ENCODE measurements around the gene TM4SF1.
"Not testable (repeated sequence)": the region's sequence is repeated elsewhere in the genome, so short reads cannot be mapped to it uniquely, and the experiment has no call there.

The TM4SF1 gene

GRCh38 chr3:149337486-149337885, 40.0 kb downstream of the TM4SF1 start:
- DNase-seq: not testable (repeated sequence)

GRCh38 chr3:149336925-149337324, 40.5 kb downstream of the TM4SF1 start:
- no peak for DNase-seq

GRCh38 chr3:149333176-149333859, 44.1 kb downstream of the TM4SF1 start, which contains the start of gene TM4SF18:
Gene TM4SF18, minus strand, starts transcription at chr3:149333636. Its CDS starts 254 bp downstream, at chr3:149333382.
- DNase-seq: no peak

- DNase-seq: no peak
Measured at GRCh38 chr3:149332771-149333170, 44.7 kb downstream of the TM4SF1 start.

- DNase-seq: no peak
Measured at GRCh38 chr3:149332227-149332765, 45.2 kb downstream of the TM4SF1 start.

- DNase-seq: no peak
Measured at GRCh38 chr3:149331396-149331795, 46.1 kb downstream of the TM4SF1 start.

GRCh38 chr3:149330609-149331331, 46.7 kb downstream of the TM4SF1 start:
- no peak for DNase-seq

- DNase-seq: no peak
Measured at GRCh38 chr3:149327156-149327555, 50.3 kb downstream of the TM4SF1 start.

- DNase-seq: no peak
Measured at GRCh38 chr3:149325581-149325980, 51.9 kb downstream of the TM4SF1 start.

GRCh38 chr3:149324332-149324731, 53.1 kb downstream of the TM4SF1 start:
- no peak for DNase-seq

- no peak for DNase-seq
Measured at GRCh38 chr3:149321640-149322039, 55.8 kb downstream of the TM4SF1 start.

- DNase-seq: no peak
Measured at GRCh38 chr3:149321136-149321535, 56.3 kb downstream of the TM4SF1 start.

- DNase-seq: no peak
Measured at GRCh38 chr3:149319750-149320149, 57.7 kb downstream of the TM4SF1 start.
